GM21723 (cell line): Measurements from ENCODE around the gene MASP1.

ENCODE experiments used
- ATAC-seq: cut with Tn5 transposase; IDR thresholded peaks from one replicate; pipeline ENCODE4 v1.9.1; 2021; ENCODE audit warnings: mild to moderate bottlenecking, moderate library complexity; ENCODE audit not compliant: unreplicated experiment

Gene MASP1

DNA sequence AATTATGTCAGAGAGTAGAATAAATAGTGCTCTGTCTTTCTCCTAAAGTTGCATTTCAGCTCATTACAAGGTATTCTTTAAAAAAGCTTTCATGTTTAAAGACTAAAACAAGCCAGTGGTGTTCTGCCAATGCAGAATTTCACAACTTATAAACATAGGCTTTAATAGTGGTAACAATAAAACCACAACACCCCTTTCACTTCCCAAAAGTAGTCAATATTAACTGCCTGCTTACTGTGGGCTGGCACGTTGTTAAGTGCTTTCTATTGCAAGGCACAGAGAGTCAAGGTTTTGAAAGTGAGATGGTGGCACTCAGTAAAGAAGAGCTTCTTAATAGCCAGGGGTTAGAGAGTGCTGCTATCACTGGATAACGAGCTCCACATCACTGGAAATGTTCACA is 102.6 kb downstream of the MASP1 start:
- ATAC-seq = no peak

DNA sequence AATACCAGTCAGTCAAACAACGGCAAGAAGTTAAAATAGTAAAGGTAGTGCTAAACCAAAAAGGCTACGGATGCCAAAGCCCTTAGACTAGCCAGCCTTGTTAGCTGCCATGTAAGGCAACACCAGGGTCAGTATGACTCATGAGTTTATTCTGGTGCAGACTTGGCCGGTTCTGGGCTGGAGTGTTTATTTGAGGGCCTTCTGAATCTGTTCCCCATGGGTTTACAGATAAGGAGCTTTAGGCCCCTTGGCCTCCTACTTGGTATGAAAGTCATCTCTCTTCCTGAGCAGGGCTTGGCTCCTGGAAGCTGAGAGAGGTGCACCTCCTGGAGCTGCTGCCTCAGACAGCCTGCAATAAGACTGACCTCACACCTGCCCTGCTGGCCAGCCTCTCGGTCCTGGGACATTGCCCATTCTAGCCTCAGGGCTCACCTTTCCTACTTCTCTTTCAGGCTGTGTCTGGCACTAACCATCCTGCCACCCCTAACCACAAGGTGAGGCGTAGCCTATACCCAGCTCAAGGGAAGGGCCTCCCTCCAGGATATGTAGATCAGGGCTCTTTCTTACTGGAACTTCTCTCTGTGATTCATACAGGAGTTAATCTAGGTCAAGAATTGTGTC is 104.6 kb downstream of the MASP1 start:
- no peak for ATAC-seq

DNA sequence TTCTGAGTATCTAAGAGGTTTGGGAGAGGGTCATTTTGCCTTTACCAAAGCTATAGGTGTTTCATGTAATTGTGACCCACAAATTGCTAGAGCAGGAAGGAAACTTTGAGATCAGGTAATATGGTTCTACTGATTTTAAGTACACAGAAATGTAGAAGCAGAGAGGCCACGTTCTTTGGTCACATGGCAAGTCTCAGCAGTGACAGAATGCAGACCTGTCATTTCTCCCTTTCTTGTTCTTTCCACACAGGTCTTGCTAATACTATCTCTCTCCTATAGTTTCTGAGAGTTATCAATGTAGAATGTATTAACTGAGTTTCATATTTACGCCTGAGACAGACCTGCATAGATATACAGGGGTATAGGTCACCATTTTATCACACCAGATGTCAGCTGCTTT is 105.2 kb downstream of the MASP1 start:
- ATAC-seq = no peak

DNA sequence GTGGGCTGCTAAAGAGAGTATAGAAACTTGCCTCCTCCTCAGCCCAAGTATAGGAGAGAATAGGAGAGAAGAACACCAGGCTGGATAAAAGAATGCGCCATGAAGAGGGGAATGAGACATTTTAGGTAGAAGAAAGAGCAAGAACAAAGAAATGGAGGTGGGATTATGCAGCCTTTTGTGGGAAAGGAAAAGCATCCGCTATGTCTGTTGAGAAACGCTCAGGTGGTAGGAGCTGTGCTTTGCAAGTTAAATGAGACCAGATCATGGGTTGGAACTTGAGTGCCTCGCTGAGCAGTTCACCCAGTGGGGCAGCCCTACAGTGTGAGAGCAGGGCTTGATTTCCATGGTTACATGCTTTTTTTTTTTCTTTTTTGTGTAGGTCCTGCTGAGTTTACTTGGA is 105.8 kb downstream of the MASP1 start:
- no peak for ATAC-seq
